ENCODE measurements around the gene CALHM3.

GRCh38 chr10:103467406-103467805 lies 11.6 kb downstream of the CALHM3 start:
- no peak for TF ChIP-seq CTCF (conservative IDR thresholded peaks at IDR 0.05; ENCODE audit: low read depth, low read length)
- TF ChIP-seq EZH2 (IDR thresholded peaks at IDR 0.05; ENCODE audit: borderline replicate concordance, low read depth, low read length, poor library complexity, severe bottlenecking) = no peak

Measured in A673 (cell line).